K562 (cell line): ENCODE data around the gene N4BP2. TPM values are rescaled to one million over a fixed set of nuclear protein-coding genes. Genes with fewer than 3 reads are reported as not detected.
A peak's percentile ranks its signal among the peaks of the same experiment; 100 is the strongest.

Experiments
- ATAC-seq: fragments of 200-7000 bp; cut with Tn5 transposase; 3 replicates; pipeline ENCODE4 v1.9.1; 2020; ENCODE audit warnings: moderate library complexity
- BruUV-seq: library from RNA; stranded (reverse); fragments of 400-500 nt; replicated peaks from 2 replicates; lab custom pipeline; 2021; lab: Mats Ljungman, UMichigan
- CTCF ChIA-PET: fragments of 300-600 bp; formaldehyde crosslinking; extraction: SDS; loops from one replicate; lab custom pipeline; 2021; ENCODE audit warnings: low intra/inter-chr PET ratio; lab: Yijun Ruan, JAX
- POLR2A ChIA-PET: fragments of 300-600, 350-650 bp; sonication (Branson Sonifier 250); formaldehyde crosslinking; extraction: SDS; loops from one replicate; lab custom pipeline; 2021; ENCODE audit warnings: antibody characterized with exemption, inconsistent platforms; lab: Yijun Ruan, JAX
- DNase-seq, 4 experiments: peaks; one replicate each; pipeline versions ENCODE4 v3.0.0 to v3.0.0-alpha.2; 2011 to 2018; ENCODE audit warnings: low spot score in 3 of 4, mixed read lengths in 3 of 4; ENCODE audit errors: extremely low read depth in 1 of 4
- FAIRE-seq: peaks from 2 replicates; lab custom pipeline; 2011; peaks lifted over from hg19 to GRCh38; lab: Jason Lieb, UNC
- H2AFZ ChIP-seq: 2 replicates; pipeline ENCODE4 v1.6.0; 2011; ENCODE audit warnings: low read depth, low read length, control low read depth, inconsistent platforms
- H3K27ac ChIP-seq: fragments of 200-600 bp; 3 replicates; pipeline ENCODE4 v1.8.0; 2011; ENCODE audit warnings: low read depth, mild to moderate bottlenecking, control low read depth, inconsistent platforms, low read length, moderate library complexity, mixed read lengths; ENCODE audit errors: extremely low read depth
- H3K27me3 ChIP-seq, 2 experiments: fragments of 300-600 bp in 1 of 2; 2 replicates in 1 of 2; 3 replicates in 1 of 2; pipeline versions ENCODE4 v1.6.0 to v1.8.0; 2011; ENCODE audit warnings: inconsistent platforms in 2 of 2, low read length in 2 of 2, mild to moderate bottlenecking in 1 of 2, mixed read lengths in 1 of 2, moderate library complexity in 1 of 2; ENCODE audit not compliant: control insufficient read depth in 2 of 2, insufficient read depth in 2 of 2
- H3K36me3 ChIP-seq: fragments of 300-600 bp; 3 replicates; pipeline ENCODE4 v1.8.0; 2011; ENCODE audit warnings: mild to moderate bottlenecking, low read length, inconsistent platforms; ENCODE audit not compliant: control insufficient read depth, insufficient read depth
- H3K4me1 ChIP-seq, 2 experiments: fragments of 200-600 bp in 1 of 2; replicated peaks in 1 of 2; 2 replicates in 1 of 2; 3 replicates in 1 of 2; pipeline versions ENCODE4 v1.5.1 to v1.8.0; 2011; ENCODE audit warnings: inconsistent platforms in 2 of 2, low read length in 2 of 2, mild to moderate bottlenecking in 1 of 2, mixed read lengths in 1 of 2, moderate library complexity in 1 of 2; ENCODE audit not compliant: control insufficient read depth in 2 of 2, insufficient read depth in 2 of 2
- H3K4me2 ChIP-seq: 2 replicates; pipeline ENCODE4 v1.6.1; 2011; ENCODE audit warnings: low read length, control low read depth, inconsistent platforms, mixed read lengths; ENCODE audit not compliant: insufficient read depth
- H3K4me3 ChIP-seq: fragments of 200-600 bp; sonication (generic), shearing (Covaris generic); 2 replicates; pipeline ENCODE4 v1.5.1; 2016; ENCODE audit warnings: control low read depth, inconsistent platforms
- H3K79me2 ChIP-seq: fragments of 200-600 bp; 3 replicates; pipeline ENCODE4 v1.8.0; 2011; ENCODE audit warnings: low read length, inconsistent platforms; ENCODE audit not compliant: control insufficient read depth, insufficient read depth
- H3K9ac ChIP-seq, 2 experiments: 2 replicates each; pipeline versions ENCODE4 v1.6.0 to v1.6.1; 2011; ENCODE audit warnings: low read depth in 2 of 2, low read length in 2 of 2, control low read depth in 1 of 2, inconsistent platforms in 1 of 2, mild to moderate bottlenecking in 1 of 2, mixed read lengths in 1 of 2; ENCODE audit not compliant: insufficient read depth in 1 of 2
- H3K9me1 ChIP-seq: one replicate; pipeline ENCODE4 v1.6.0; 2011; ENCODE audit warnings: inconsistent platforms, mild to moderate bottlenecking, low read length, moderate library complexity; ENCODE audit not compliant: control insufficient read depth, insufficient read depth
- H3K9me3 ChIP-seq: replicated peaks from 2 replicates; pipeline ENCODE4 v1.5.1; 2011; ENCODE audit warnings: low read depth, low read length, inconsistent platforms; ENCODE audit not compliant: control insufficient read depth, insufficient read depth
- H4K20me1 ChIP-seq: replicated peaks from 2 replicates; pipeline ENCODE4 v1.6.1; 2011; ENCODE audit warnings: low read length, inconsistent platforms, mixed read lengths; ENCODE audit not compliant: control insufficient read depth, insufficient read depth
- CHD2 ChIP-seq: IDR thresholded peaks from 2 replicates; pipeline ENCODE4 v1.6.1; 2011; ENCODE audit warnings: low read depth, low read length
- GATAD2B ChIP-seq: fragments of 450-650 bp; IDR thresholded peaks from 2 replicates; pipeline ENCODE4 v1.6.1; 2017; ENCODE audit warnings: mild to moderate bottlenecking, borderline replicate concordance
- JUNB ChIP-seq: fragments of 450-650 bp; formaldehyde crosslinking; conservative IDR thresholded peaks from 2 replicates; pipeline ENCODE4 v1.4.0; 2020; ENCODE audit warnings: mild to moderate bottlenecking
- KDM2B ChIP-seq: fragments of 250-450 bp; sonication (Bioruptor Pico); IDR thresholded peaks from 2 replicates; pipeline ENCODE4 v1.8.0; 2021; ENCODE audit warnings: mild to moderate bottlenecking, moderate library complexity
- MXI1 ChIP-seq: IDR thresholded peaks from 2 replicates; pipeline ENCODE4 v1.6.1; 2011; ENCODE audit warnings: low read depth, mild to moderate bottlenecking, improper control_type of control experiment, low read length
- NCOR1 ChIP-seq: fragments of 450-650 bp; IDR thresholded peaks from 2 replicates; pipeline ENCODE4 v1.6.1; 2016; ENCODE audit warnings: mild to moderate bottlenecking, moderate library complexity
- NFIX ChIP-seq: fragments of 250-450 bp; sonication (Bioruptor Pico); IDR thresholded peaks from 2 replicates; pipeline ENCODE4 v1.4.0; 2020; ENCODE audit warnings: low read depth, mild to moderate bottlenecking, moderate library complexity
- RBM17 ChIP-seq: fragments of 200-400 bp; formaldehyde crosslinking; IDR thresholded peaks from 2 replicates; pipeline ENCODE4 v1.6.1; 2017; ENCODE audit warnings: low read depth, mild to moderate bottlenecking, low read length, borderline replicate concordance
- TFAM ChIP-seq: fragments of 250-450 bp; sonication (Bioruptor Pico); conservative IDR thresholded peaks from 2 replicates; pipeline ENCODE4 v1.5.0; 2021; ENCODE audit warnings: mild to moderate bottlenecking, moderate library complexity
- ZNF354B ChIP-seq: fragments of 250-450 bp; sonication (Bioruptor Pico); IDR thresholded peaks from 2 replicates; pipeline ENCODE4 v1.4.0; 2020
- ZNF76 ChIP-seq: fragments of 250-450 bp; sonication (Bioruptor Pico); IDR thresholded peaks from 2 replicates; pipeline ENCODE4 v1.4.0; 2020; ENCODE audit warnings: mild to moderate bottlenecking, moderate library complexity, borderline replicate concordance
- ZNF778 ChIP-seq: fragments of 450-650 bp; formaldehyde crosslinking; IDR thresholded peaks from 2 replicates; pipeline ENCODE4 v1.4.0; 2020; ENCODE audit warnings: mild to moderate bottlenecking, moderate library complexity
- ZNF79 ChIP-seq: fragments of 250-450 bp; sonication (Bioruptor Pico); IDR thresholded peaks from 2 replicates; pipeline ENCODE4 v1.4.0; 2020; ENCODE audit warnings: low read depth, mild to moderate bottlenecking, moderate library complexity
- WGBS: fragments of 100-300 bp; shearing (Covaris generic); methylation state at CpG from one replicate; pipeline ENCODE4 v1.1.6; 2016; ENCODE audit warnings: low coverage, mixed read lengths; ENCODE audit not compliant: insufficient coverage; ENCODE audit errors: missing lambda C conversion rate; 5-methylcytosine and 5-hydroxymethylcytosine counted together
- in situ Hi-C: fragments of 300-500 bp; cut with MboI; formaldehyde crosslinking; loops from 4 replicates; pipeline ENCODE4 v1.15.0; 2018; ENCODE audit warnings: inconsistent platforms, mixed read lengths
- intact Hi-C: fragments of 100-400 bp; cut with micrococcal nuclease; formaldehyde crosslinking; loops from 2 replicates; pipeline ENCODE4 v1.14.2; 2022
- polyA plus RNA-seq, 8 experiments: library from polyadenylated mRNA; depleted of rRNA in 4 of 8; stranded (reverse) in 5 of 8; unstranded in 3 of 8; fragments of >200 nt; fragmentation: Nextera tagmentation in 2 of 8; fragmentation: Illumina TruSeq in 1 of 8; extraction: Ambion mirVana in 2 of 8; extraction: Trizol in 1 of 8; gene quantifications; 2 replicates each; pipeline versions ENCODE4 v1.2.1 to v1.2.3, GENCODE V29; 2011 to 2014; ENCODE audit warnings: inconsistent platforms in 1 of 8, missing spikeins in 1 of 8
- total RNA-seq, 7 experiments: library from RNA; depleted of rRNA in 6 of 7; stranded (reverse); fragments of >200 nt in 6 of 7; fragmentation: Illumina TruSeq in 2 of 7; extraction: Trizol in 2 of 7; gene quantifications; 2 replicates each; pipeline versions ENCODE4 v1.2.1 to v1.2.3, GENCODE V29; 2011 to 2021; ENCODE audit warnings: low replicate concordance in 1 of 7
- TF ChIP-seq, protein P1 (sequence below): IDR thresholded peaks from 2 replicates; pipeline ENCODE4 v1.6.1; 2011; ENCODE audit warnings: borderline replicate concordance, low read depth, mild to moderate bottlenecking, moderate library complexity, low read length; ENCODE audit not compliant: insufficient read depth, poor library complexity, severe bottlenecking
- TF ChIP-seq, protein P2 (sequence below): sonication (generic); formaldehyde crosslinking; IDR thresholded peaks from 2 replicates; pipeline ENCODE4 v1.8.0; 2022; ENCODE audit warnings: missing genetic modification reagents, mild to moderate bottlenecking, moderate library complexity, borderline replicate concordance
- TF ChIP-seq, protein P3 (sequence below): fragments of 250-450 bp; sonication (Bioruptor Pico); IDR thresholded peaks from 2 replicates; pipeline ENCODE4 v1.8.0; 2022; ENCODE audit warnings: inconsistent platforms, mild to moderate bottlenecking, moderate library complexity, borderline replicate concordance
- TF ChIP-seq, protein P4 (sequence below): fragments of 450-650 bp; IDR thresholded peaks from 2 replicates; pipeline ENCODE4 v1.6.1; 2016; ENCODE audit warnings: low read depth, mild to moderate bottlenecking, moderate library complexity
- TF ChIP-seq, protein P5 (sequence below): fragments of 250-450 bp; sonication (Bioruptor Pico); IDR thresholded peaks from 2 replicates; pipeline ENCODE4 v1.9.0; 2021; ENCODE audit warnings: mild to moderate bottlenecking
- TF ChIP-seq, protein P6 (sequence below): fragments of 250-450 bp; sonication (Bioruptor Pico); IDR thresholded peaks from 2 replicates; pipeline ENCODE4 v1.8.0; 2021; ENCODE audit warnings: moderate library complexity, mild to moderate bottlenecking, inconsistent platforms

The N4BP2 gene
- total and polyA plus RNA-seq, 9 of the 15 experiments (the other 6 are each of a cell fraction or from before 2014, with no cell fraction given): 2.7 to 12.6 (median 7.6) TPM

DNA sequence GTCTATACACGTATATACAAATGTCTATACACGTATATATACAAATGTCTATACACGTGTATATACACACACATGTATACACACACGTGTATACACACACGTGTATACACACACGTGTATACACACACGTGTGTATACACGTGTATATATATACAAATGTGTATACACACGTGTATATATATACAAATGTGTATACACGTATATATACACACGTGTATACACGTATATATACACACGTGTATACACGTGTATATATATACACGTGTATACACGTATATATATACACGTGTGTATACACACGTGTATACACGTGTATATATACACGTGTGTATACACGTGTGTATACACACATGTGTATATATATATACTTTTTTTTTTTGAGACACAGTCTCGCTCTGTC is 23.9 kb upstream of the N4BP2 start:
- Histone ChIP-seq H3K27me3 (no peaks in the 10 kb centered on the region), H3K9ac (no peak overlapping the region), H3K4me1 (no peaks in the 10 kb centered on the region), H3K4me2 (no peak overlapping the region), H3K9me1 (no peaks in the 10 kb centered on the region), H3K4me3 (no peak overlapping the region), H3K36me3 (no peaks in the 10 kb centered on the region), H3K27ac (no peak overlapping the region), H3K9me3 (no peaks in the 10 kb centered on the region), H4K20me1 (no peaks in the 10 kb centered on the region), H2AFZ (no peak overlapping the region), H3K79me2 (no peaks in the 10 kb centered on the region)
- ChIA-PET CTCF (no interaction called here), POLR2A (no interaction called here)
- DNase-seq: no peak
- FAIRE-seq: no peak
- no peak for ATAC-seq
- BruUV-seq: no TSS peak
- intact Hi-C loops: no loop called here
- WGBS: 57% methylated on average over 22 of the region's 22 CpGs
- in situ Hi-C loops: no loop called here
- TF ChIP-seq, protein P1, sequence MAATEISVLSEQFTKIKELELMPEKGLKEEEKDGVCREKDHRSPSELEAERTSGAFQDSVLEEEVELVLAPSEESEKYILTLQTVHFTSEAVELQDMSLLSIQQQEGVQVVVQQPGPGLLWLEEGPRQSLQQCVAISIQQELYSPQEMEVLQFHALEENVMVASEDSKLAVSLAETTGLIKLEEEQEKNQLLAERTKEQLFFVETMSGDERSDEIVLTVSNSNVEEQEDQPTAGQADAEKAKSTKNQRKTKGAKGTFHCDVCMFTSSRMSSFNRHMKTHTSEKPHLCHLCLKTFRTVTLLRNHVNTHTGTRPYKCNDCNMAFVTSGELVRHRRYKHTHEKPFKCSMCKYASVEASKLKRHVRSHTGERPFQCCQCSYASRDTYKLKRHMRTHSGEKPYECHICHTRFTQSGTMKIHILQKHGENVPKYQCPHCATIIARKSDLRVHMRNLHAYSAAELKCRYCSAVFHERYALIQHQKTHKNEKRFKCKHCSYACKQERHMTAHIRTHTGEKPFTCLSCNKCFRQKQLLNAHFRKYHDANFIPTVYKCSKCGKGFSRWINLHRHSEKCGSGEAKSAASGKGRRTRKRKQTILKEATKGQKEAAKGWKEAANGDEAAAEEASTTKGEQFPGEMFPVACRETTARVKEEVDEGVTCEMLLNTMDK: no peak
- TF ChIP-seq CHD2 (no peak), JUNB (CRISPR knock-in tag) (no peak), ZNF354B (no peak), TFAM (no peak), ZNF778 (CRISPR knock-in tag) (no peak), GATAD2B (no peak), ZNF76 (CRISPR knock-in tag) (peak; percentile 61; the same call in 1 of the 2 replicates), KDM2B (CRISPR knock-in tag) (no peak), ZNF79 (peak; percentile 63; the same call in 1 of the 2 replicates), NCOR1 (no peak), MXI1 (no peak), RBM17 (no peak), NFIX (peak; percentile 75)
- TF ChIP-seq, protein P2, sequence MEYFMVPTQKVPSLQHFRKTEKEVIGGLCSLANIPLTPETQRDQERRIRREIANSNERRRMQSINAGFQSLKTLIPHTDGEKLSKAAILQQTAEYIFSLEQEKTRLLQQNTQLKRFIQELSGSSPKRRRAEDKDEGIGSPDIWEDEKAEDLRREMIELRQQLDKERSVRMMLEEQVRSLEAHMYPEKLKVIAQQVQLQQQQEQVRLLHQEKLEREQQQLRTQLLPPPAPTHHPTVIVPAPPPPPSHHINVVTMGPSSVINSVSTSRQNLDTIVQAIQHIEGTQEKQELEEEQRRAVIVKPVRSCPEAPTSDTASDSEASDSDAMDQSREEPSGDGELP (CRISPR knock-in tag): no peak
- TF ChIP-seq, protein P3, sequence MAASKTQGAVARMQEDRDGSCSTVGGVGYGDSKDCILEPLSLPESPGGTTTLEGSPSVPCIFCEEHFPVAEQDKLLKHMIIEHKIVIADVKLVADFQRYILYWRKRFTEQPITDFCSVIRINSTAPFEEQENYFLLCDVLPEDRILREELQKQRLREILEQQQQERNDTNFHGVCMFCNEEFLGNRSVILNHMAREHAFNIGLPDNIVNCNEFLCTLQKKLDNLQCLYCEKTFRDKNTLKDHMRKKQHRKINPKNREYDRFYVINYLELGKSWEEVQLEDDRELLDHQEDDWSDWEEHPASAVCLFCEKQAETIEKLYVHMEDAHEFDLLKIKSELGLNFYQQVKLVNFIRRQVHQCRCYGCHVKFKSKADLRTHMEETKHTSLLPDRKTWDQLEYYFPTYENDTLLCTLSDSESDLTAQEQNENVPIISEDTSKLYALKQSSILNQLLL (CRISPR knock-in tag): peak; percentile 67; the same call in 1 of the 2 replicates
- TF ChIP-seq, protein P4, sequence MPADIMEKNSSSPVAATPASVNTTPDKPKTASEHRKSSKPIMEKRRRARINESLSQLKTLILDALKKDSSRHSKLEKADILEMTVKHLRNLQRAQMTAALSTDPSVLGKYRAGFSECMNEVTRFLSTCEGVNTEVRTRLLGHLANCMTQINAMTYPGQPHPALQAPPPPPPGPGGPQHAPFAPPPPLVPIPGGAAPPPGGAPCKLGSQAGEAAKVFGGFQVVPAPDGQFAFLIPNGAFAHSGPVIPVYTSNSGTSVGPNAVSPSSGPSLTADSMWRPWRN: no peak
- TF ChIP-seq, protein P5, sequence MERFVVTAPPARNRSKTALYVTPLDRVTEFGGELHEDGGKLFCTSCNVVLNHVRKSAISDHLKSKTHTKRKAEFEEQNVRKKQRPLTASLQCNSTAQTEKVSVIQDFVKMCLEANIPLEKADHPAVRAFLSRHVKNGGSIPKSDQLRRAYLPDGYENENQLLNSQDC (CRISPR knock-in tag): no peak
- TF ChIP-seq, protein P6, sequence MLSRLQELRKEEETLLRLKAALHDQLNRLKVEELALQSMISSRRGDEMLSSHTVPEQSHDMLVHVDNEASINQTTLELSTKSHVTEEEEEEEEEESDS (CRISPR knock-in tag): no peak
